ENCODE measurements around the gene OBSL1. TPM values are rescaled to one million over a fixed set of nuclear protein-coding genes. Genes with fewer than 3 reads are reported as not detected.

The OBSL1 gene
- total RNA-seq, 4 donors from 2014 or later = 85.0 to 135 (median 98.3) TPM

- H3K9me3 ChIP-seq = no peaks in the 10 kb centered on the region
- DNase-seq (ENCODE audit: low spot score in 2 of 2) = no peak
- H3K27me3 ChIP-seq = no peaks in the 10 kb centered on the region
- peak overlapping the region in 2 of 4 donors; percentile 91 to 97 for H3K27ac ChIP-seq
- TF ChIP-seq, protein P1, sequence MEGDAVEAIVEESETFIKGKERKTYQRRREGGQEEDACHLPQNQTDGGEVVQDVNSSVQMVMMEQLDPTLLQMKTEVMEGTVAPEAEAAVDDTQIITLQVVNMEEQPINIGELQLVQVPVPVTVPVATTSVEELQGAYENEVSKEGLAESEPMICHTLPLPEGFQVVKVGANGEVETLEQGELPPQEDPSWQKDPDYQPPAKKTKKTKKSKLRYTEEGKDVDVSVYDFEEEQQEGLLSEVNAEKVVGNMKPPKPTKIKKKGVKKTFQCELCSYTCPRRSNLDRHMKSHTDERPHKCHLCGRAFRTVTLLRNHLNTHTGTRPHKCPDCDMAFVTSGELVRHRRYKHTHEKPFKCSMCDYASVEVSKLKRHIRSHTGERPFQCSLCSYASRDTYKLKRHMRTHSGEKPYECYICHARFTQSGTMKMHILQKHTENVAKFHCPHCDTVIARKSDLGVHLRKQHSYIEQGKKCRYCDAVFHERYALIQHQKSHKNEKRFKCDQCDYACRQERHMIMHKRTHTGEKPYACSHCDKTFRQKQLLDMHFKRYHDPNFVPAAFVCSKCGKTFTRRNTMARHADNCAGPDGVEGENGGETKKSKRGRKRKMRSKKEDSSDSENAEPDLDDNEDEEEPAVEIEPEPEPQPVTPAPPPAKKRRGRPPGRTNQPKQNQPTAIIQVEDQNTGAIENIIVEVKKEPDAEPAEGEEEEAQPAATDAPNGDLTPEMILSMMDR (IDR thresholded peaks at IDR 0.05) = no peak
- no peak for TF ChIP-seq POLR2A (IDR thresholded peaks at IDR 0.05)
- no peak for TF ChIP-seq EP300 (IDR thresholded peaks at IDR 0.05)
- H3K4me3 ChIP-seq = no peak overlapping the region
- H3K4me1 ChIP-seq = peaks cover 0 to 44% (median 25%) of the 10 kb centered on the region in 4 donors
- H3K36me3 ChIP-seq = peaks cover 0 to 26% (median 0%) of the 10 kb centered on the region in 3 donors
- 65 to 72% methylated on average over 16 of the region's 16 CpGs for WGBS, 2 donors
These were observed 34.9 kb downstream of the OBSL1 start for GRCh38 chr2:219536425-219536824.

- TF ChIP-seq, protein P1 (IDR thresholded peaks at IDR 0.05) = no peak
- TF ChIP-seq EP300 (IDR thresholded peaks at IDR 0.05) (no peak), POLR2A (IDR thresholded peaks at IDR 0.05) (no peak)
- no peak for DNase-seq (ENCODE audit: low spot score in 2 of 2)
- peaks cover 0 to 5% (median 0%) of the 10 kb centered on the region in 3 donors for H3K36me3 ChIP-seq
- no peak overlapping the region for H3K27ac ChIP-seq
- H3K4me1 ChIP-seq = peaks cover 0 to 35% (median 16%) of the 10 kb centered on the region in 4 donors
- H3K4me3 ChIP-seq = no peak overlapping the region
- H3K27me3 ChIP-seq = peaks cover 0 to 10% of the 10 kb centered on the region in 2 donors
- H3K9me3 ChIP-seq = no peaks in the 10 kb centered on the region
- 94% methylated on average over 6 of the region's 6 CpGs for WGBS, 2 donors
These were observed 37.2 kb downstream of the OBSL1 start for GRCh38 chr2:219533930-219534661.

DNA sequence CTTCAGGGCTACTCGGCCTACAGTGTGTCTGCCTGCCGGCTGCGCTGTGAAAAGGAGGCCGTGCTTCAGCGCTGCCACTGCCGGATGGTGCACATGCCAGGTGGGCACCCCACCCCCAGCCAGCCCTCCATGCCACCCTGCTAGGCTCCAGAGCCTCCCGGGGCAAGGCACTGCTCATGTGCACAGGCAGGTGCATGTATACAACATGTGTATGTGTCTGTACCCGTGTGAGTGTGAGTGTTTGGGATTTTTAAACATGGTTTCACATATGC lies 39.0 kb downstream of the OBSL1 start:
- TF ChIP-seq POLR2A (IDR thresholded peaks at IDR 0.05) (no peak), EP300 (IDR thresholded peaks at IDR 0.05) (no peak)
- TF ChIP-seq, protein P1 (IDR thresholded peaks at IDR 0.05) = no peak
- no peak for DNase-seq (ENCODE audit: low spot score in 2 of 2)
- Histone ChIP-seq H3K27me3 (peaks cover 0 to 28% of the 10 kb centered on the region in 2 donors), H3K4me1 (peaks cover 0 to 18% (median 2%) of the 10 kb centered on the region in 4 donors), H3K27ac (no peak overlapping the region), H3K9me3 (no peaks in the 10 kb centered on the region), H3K4me3 (no peak overlapping the region), H3K36me3 (no peaks in the 10 kb centered on the region)
- WGBS, 2 donors = 88% methylated on average over 8 of the region's 8 CpGs

GRCh38 chr2:219531639-219532377 lies 39.5 kb downstream of the OBSL1 start:
- no peaks in the 10 kb centered on the region for H3K36me3 ChIP-seq
- DNase-seq (ENCODE audit: low spot score in 2 of 2) = no peak
- H3K4me1 ChIP-seq = peaks cover 0 to 13% (median 0%) of the 10 kb centered on the region in 4 donors
- H3K27me3 ChIP-seq = peaks cover 0 to 33% of the 10 kb centered on the region in 2 donors
- H3K27ac ChIP-seq = no peak overlapping the region
- 81 to 82% methylated on average over 20 of the region's 20 CpGs for WGBS, 2 donors
- H3K9me3 ChIP-seq = no peaks in the 10 kb centered on the region
- H3K4me3 ChIP-seq = no peak overlapping the region
- TF ChIP-seq, protein P1 (IDR thresholded peaks at IDR 0.05) = no peak
- TF ChIP-seq EP300 (IDR thresholded peaks at IDR 0.05) = no peak
- no peak for TF ChIP-seq POLR2A (IDR thresholded peaks at IDR 0.05)

Measured in tibial nerve (tissue), 4 donors.